GM18499 (cell line): Measurements from ENCODE around the gene NLGN4Y.
"Not testable (repeated sequence)": the region's sequence is repeated elsewhere in the genome, so short reads cannot be mapped to it uniquely, and the experiment has no call there.

ENCODE experiments used
- ATAC-seq: cut with Tn5 transposase; IDR thresholded peaks from one replicate; pipeline ENCODE4 v1.9.1; 2021; ENCODE audit warnings: moderate number of reproducible peaks; ENCODE audit not compliant: insufficient read depth, unreplicated experiment

Gene NLGN4Y

GRCh38 chrY:14829366-14829885 lies 305.1 kb downstream of the NLGN4Y start:
- ATAC-seq: no peak

GRCh38 chrY:14834103-14835060 lies 310.1 kb downstream of the NLGN4Y start:
- ATAC-seq: no peak

- no peak for ATAC-seq
These were observed 313.1 kb downstream of the NLGN4Y start for GRCh38 chrY:14837466-14837865.

GRCh38 chrY:14850734-14851133 lies 326.4 kb downstream of the NLGN4Y start:
- ATAC-seq: no peak

GRCh38 chrY:14860448-14860847 lies 336.1 kb downstream of the NLGN4Y start:
- ATAC-seq: no peak

- ATAC-seq: not testable (repeated sequence)
These were observed 336.7 kb downstream of the NLGN4Y start for GRCh38 chrY:14861033-14861432.

- no peak for ATAC-seq
These were observed 347.6 kb downstream of the NLGN4Y start for GRCh38 chrY:14871971-14872370.
